Amniotic epithelial cell (primary cell): ENCODE results near the gene TULP4.
"Not testable (repeated sequence)": the region's sequence is repeated elsewhere in the genome, so short reads cannot be mapped to it uniquely, and the experiment has no call there.

Experiments
- DNase-seq: peaks from one replicate; pipeline ENCODE4 v3.0.0-alpha.2; 2010; ENCODE audit warnings: low read depth

The TULP4 gene

DNA sequence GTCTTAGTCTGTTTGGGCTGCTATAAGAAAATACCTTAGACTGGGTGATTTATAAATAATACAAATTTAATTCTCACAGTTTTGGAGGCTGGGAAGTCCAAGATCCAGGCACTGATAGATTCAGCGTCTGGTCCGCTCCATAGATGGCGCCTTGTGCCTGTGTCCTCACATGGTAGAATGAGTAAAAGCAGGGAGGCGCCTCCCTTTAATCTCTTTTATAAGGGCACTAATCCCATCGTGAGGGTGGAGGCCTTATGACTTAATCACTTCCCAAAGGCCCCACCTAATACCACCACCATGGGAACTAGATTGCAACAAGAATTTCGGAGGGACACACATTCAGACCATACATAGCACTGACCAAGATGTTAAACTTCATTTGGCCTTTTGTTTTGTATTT lies 156.4 kb downstream of the TULP4 start:
- DNase-seq: peak; percentile 9

DNA sequence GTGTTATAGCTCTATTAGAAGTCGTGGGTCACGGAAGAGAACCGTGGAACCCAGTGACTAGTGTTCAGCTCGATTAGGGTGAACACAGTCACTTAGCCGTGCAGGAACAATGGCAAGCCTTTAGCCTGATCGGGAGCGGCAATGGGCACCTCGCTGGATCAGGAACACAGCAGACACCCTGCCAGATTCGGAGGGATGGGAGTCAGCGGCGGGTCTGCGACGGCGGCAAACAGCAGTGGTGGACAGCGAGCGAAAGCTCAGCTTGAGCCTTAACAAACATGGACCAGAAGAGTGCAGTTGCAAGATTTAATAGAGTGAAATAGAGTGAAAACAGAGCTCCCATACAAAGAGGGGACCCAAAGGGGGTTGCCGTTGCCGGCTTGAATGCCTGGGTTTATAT lies 157.8 kb downstream of the TULP4 start:
- not testable (repeated sequence) for DNase-seq

DNA sequence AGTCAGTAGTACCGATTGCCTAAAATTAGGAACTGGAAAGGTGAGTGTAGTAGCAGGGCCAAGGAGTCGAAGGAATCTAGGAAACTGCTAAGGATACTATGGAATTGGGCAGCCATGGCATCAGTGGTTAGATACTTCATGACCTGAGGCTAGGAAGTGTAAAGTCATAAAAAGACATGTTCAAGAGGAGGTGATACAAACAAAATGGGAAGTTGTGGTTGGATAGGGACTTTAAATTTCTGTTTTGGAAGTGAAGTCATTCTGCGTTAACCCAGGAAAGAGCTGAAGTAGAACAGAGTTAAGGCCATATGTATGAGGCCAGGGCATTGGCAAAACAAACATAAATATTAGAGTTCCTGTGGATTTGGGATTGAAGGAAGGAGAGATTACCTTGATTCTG lies 159.1 kb downstream of the TULP4 start:
- DNase-seq: no peak

DNA sequence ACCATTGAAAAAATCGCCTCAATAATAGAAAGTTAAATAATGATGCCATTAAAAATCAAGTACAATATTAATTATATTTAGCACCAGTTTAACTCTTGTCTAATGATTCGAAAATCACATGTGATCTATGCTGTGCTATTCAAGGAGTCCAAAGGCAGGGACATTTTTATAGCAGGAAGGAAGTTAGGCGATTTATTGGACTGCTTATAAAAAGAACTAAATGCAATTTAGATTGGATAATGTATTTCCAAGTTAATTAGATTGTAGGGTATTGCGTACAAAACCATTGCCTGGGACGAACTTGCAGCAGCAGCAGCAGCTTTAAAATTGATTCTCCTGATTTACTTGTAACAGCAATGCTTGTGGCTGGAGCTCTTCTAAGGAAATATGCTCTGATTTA lies 160.2 kb downstream of the TULP4 start:
- DNase-seq: no peak

DNA sequence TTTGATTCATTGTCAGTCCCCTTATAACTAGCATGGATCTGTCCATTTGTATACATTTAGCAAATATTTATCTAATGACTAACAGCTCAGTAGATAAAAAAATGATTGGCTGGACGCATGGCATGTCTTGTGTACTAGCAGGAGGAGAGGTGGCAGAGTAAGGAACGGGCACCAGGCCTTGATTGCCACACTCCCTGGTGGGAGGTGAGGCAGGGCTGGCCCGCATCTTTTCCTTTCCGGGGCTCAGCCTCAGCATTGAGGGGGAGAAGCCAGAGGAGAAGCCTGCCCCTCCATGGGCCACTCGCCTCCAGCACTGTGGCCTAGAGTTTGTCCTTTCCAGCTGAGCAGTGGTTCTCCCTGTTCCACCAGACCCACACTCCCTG lies 162.7 kb downstream of the TULP4 start:
- peak; percentile 62 for DNase-seq

DNA sequence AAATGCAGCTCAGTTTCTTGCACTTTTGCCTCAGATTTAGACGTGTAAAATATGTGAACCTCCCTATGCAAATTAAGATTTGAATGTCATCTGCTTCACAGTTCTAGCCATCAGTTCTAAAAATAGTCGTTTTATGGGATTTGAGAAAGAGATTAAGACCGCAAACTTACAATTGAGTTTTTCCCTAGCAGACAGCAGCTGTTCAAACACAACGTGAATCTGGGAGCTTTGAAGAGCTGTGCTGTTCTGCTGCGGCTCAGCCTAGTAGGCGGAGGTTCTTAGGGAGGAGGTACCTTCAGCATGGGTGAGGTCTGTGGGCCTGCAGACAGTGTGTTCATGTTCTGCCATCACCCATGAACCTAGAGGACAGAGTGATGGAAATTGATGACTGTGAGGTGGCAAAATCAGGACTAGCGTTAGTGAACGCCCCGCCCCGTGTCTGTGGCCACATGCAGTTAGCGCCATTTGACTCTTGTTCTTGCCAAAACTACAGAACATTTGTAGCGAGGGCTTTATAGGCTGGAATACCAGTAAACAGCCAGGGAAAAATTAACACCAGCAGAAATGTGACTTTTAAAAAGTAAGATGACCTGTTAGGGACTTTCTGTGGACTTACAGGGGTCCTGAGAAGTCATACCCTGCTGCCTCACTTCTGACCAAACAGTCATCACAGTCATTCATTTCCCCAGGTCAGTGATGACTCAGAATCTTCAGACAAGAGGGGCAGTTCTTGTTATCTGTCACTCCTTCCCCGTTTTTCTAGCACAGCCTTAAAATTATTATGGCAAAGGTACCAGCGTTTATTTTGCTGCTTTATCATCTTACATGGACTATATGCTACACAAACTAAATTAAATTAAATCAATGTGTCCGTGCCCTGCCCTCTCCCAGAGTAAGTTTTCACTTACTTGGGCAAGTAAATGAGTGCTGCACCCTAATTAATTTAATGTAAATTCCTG lies 163.4 kb downstream of the TULP4 start:
- peak; percentile 66 for DNase-seq

DNA sequence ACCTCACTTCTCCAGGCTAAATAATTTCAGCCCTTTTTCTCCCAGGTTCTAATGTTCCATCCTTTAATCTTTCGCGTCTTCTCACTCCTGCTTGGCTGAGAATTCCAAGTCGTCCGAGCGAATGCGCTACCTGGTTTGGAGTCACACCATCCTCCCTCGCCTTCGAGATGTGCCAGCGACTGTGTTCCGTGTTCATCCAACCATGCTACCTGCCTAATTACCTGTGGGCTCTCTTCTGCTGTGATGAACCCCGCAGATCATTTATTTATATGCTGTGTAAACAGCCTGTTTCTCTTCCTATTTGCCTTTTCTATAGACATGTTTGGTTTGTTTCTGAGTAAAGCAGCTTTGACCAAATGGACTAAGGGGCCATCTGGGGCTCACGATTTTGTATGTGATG lies 164.1 kb downstream of the TULP4 start:
- no peak for DNase-seq

DNA sequence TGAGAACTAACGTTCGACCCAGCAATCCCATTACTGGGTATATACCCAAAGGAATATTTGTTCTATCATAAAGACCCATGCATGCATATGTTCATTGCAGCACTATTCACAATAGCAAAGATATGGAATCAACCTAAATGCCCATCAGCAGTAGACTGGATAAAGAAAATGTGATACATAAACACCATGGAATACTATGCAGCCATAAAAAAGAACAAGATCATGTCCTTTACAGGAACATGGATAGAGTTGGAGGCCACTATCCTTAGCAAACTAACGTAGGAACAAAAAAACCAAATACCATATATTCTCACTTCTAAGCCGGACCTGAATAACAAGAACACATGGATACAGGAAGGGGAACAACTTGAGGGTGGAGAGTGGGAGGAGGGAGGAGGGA lies 165.5 kb downstream of the TULP4 start:
- not testable (repeated sequence) for DNase-seq

DNA sequence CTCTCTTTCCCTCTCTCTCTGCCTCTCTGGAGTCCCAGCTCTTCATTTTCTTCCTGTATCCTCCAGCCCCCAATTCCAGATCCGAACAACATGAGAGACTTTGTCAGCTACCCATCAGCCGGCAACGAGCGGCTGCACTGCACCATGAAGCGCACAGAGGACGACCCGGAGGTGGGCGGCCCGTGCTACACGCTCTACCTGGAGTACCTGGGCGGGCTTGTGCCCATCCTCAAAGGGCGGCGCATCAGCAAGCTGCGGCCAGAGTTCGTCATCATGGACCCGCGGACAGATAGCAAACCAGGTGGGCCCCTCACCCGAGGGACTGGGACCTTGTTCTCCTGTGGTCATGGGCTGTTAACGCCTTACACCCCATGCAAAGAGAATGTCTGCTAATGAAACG lies 168.7 kb downstream of the TULP4 start:
- DNase-seq: no peak

DNA sequence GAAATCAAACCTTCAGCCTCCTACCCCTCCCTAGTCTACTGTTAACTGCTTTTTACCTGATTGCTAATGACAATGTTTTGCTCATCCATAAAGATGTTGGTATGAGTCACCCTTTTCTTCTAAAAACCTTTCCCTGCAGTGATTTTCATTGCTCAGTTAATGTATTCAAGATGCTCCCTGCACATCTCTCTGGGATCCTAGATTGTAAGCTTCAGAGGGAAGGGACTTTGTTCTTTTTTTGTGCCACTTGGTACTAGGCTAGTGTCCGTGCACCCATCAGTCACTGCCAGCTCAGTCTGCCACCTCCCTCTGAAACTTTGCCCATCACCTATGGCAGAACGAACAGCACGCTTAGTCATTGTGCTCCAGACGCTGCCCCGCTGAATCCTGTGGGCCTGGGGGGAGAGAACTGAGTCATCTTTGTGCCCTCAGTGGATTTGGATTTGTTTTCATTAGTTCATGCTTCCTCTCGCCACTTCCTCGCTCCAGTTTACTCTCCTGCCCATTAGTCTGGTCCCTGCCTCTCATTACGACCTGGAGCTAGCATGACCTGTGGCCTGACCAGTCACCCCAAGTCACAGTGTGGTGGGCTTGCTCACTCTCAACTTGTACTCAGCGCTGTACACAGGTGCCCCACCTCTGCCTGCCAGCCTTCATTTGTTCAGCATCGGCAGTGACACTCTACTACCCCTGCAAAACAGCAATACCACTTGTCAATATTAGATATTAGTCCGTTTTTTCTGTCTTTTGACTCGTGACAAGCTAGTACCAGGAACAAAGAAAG lies 169.6 kb downstream of the TULP4 start:
- DNase-seq: peak; percentile 71

DNA sequence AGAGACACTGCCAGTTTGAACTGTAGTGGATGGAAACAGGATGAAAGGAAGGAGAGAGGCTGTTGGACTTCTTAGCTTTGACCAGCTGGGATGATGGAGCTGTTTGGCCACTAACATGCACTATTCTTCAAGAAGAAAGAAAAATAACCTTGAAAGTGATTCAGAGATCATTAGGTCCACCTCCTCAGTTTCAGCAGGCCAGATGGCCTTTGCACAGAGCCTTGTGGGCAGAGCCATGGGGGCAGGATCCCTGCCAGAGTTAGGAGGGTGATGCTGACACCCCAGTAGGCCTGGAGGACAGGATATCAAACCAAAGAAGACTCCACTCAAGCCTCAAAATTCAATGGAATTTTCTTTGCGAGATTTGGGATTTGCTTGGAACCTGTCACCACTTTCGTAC lies 173.2 kb downstream of the TULP4 start:
- DNase-seq: no peak

DNA sequence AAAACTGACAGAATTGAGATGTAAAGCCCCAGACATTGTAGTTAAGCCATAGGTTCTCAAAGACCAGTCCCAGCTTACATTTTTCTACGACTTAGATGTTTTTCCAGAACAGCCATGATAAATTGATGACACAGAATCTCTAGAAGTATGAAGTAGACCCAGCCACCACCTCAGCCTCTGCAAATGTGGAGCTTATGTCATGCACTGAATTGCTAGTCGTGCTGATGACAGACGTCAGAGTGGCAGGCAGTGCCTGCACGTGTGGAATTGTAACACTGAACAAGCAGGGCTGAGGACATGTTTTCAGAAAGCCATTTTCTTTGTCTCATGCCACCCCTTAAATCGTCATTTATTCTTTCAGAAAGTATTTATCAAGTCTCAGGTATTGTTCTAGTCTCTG lies 175.2 kb downstream of the TULP4 start:
- no peak for DNase-seq

DNA sequence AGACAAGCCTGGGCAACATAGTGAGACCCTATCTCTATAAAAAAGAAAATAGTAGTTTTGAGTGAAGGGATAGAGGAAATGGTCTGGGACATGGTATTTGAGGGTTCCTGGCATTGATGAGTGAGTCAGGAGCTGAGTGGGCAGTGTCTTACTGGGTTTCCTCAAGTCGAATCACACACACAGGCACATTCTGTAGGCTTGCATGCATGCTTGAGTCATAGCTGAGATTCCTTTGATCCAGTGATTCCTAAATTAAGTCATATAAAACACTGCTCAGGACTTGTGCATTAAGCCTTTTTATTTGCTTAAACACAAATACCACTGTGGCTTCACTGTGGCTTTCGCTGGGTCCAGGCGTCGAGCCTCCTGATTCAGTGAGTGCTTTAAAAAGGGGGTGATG lies 175.8 kb downstream of the TULP4 start:
- peak; percentile 95 for DNase-seq

DNA sequence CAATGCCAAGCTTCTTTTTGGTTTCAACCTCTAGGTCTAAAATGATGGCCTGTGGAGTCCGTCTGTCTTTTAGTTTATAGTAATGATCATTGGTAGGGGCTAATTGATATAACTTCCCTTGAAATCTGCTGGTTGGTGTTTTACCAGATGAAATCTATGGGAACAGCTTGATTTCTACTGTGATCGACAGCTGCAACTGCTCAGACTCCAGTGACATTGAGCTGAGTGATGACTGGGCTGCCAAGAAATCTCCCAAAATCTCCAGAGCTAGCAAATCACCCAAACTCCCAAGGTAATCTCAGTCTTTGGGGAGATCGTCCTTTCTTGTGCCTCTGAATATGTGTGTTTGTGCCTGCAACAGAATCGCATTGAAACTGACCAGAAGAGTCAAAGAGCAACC lies 177.2 kb downstream of the TULP4 start:
- no peak for DNase-seq

DNA sequence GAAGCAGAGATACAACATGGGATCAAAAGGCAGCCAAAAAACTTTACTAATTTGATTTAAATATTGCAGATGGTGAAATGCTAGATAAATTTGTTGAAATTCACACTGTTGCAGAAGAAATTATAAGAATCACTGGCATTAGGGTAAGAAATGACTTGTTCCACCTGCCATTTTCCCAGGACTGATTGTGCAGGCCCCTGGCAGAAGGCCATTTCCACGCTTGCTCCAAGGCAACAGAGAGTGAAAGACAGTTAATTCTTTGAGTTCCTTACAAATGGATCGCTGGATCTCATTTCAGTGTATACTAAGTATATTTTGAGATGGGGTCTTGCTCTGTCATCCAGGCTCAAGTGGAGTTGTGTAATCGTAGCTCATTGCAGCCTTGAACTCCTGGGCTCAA lies 180.6 kb downstream of the TULP4 start:
- DNase-seq: no peak

DNA sequence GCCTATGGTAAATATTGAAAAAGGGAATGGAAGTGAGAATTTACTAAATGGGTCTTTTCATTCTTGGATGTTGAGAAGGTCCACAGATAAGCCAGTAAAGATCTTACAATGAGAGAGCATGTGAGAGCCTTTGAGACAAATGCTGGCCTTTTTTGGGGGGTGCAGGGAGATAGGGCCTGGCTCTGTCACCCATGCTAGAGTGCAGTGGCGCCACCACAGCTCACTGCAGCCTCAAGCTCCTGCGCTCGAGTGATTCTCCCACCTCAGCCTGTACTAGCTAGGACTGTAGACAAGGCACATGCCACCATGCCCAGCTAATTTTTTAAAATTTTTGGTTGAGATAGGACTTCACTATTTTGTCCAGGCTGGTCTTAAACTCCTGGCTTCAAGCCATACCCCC lies 184.4 kb downstream of the TULP4 start:
- no peak for DNase-seq

DNA sequence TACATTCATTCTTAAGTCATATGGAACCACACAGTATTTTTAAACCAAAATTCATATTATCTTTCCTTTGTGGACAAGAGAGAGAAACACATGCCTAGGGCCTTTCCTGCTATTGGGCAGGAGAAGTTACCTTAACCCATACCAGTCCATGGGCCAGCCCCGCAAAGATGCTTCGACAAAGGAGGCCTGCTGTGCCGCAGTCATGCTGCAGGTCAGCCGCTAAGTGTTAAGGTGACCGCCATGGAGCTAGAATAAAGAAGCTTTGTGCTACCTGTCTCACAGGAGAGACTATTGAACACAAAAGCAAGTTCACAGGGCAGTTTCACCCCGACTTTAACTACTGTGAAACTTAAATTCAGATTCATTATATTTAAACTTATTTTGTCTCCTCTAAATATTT lies 185.4 kb downstream of the TULP4 start:
- DNase-seq: no peak

DNA sequence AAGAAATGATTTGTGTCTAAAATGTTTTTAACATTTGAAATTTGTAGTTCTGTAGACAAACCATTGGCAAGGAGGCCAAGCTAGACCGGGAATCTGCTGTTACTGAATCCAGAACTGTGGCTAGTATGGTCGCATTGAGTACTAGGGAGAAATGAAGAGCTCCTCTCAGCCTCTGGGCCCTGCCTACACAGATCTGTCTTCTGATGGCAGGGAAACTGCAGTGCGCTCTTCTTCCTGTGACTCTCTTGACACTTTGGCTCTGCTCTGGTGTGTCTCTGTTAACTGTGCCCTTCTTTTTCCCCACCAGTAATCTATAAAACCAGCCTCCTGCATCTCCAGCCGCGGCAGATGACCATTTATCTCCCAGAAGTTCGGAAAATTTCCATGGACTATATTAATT lies 186.1 kb downstream of the TULP4 start:
- no peak for DNase-seq

DNA sequence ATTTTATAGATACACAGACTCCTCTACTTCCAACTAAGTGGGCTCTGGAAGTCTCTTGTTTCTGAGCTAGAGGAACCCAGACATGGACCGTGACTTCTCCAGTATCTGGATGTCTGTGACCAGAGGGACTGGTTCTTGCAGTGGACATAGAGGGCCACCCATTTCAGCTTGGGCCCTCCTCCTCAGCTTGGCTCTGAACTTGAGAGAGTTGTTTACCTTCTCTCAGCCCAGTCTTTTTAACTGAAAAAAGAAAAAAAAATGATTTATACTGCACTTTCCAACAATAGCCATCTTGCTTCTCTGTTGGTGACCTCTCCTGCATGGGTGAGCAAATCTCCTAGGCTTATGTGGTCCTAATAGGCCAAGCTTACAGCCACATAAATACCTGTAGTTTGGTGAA lies 187.3 kb downstream of the TULP4 start:
- no peak for DNase-seq

DNA sequence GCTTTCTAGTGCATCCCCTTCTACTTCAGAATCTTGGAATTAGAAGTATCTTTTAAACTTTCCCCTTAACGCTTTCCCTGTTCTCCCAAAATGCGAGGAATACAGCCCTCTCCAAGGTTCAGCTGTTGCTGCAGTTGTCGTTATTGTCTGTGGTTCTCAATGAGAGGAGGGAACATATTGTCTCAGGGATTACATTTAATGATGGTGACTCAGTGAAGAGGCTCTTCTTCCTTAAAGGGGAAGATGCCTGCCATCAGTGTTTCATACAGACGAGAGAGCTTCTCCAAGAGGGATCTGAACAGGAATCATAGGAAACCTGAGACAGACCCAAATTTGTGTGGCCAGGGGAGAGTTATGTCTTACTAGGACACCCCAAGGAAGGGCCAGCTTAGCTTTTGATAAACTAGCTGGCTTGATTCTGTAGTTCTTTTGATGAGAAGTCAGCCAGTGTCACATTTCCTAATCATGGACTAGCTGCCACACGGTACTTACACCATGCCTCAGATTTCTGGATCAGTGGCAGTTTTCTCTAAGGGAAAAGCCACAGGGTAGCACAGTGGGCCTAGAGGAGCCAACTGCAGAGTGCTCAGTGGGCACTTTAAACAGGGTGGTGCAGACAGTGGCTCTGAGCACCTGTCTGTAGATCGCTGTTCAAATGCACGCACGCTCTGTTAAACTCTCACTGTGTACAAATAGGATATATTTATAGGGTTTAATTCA lies 187.9 kb downstream of the TULP4 start:
- peak; percentile 72 for DNase-seq

DNA sequence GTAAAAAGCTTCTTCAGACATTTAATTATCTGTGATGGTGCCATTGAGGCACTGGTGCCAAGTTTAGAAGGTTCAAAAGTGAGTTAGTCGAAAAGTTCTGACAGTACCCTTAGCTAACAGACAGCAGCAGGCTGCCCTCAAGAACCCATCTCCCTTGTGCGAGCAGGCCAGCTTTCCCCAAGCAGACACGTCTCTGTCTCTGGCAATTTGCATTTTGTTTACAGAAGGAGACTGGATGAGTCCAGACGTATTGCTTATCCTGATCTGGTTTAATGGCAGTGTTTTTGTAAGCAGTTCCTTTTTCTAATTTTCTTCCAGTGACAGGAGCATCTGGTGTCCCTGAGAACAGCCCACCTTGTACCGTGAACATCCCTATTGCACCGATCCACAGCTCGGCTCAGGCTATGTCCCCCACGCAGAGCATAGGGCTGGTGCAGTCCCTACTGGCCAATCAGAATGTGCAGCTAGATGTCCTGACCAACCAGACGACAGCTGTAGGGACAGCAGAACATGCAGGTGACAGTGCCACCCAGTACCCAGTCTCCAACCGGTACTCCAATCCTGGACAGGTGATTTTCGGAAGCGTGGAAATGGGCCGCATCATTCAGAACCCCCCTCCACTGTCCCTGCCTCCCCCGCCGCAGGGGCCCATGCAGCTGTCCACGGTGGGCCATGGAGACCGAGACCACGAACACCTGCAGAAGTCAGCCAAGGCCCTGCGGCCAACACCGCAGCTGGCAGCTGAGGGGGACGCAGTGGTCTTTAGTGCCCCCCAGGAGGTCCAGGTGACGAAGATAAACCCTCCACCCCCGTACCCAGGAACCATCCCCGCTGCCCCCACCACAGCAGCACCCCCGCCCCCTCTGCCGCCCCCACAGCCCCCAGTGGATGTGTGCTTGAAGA lies 189.3 kb downstream of the TULP4 start:
- DNase-seq: no peak
